Panc1 (cell line): ENCODE results near the gene TDRD10. TPM values are rescaled to one million over a fixed set of nuclear protein-coding genes. Genes with fewer than 3 reads are reported as not detected.

Source experiments
- ATAC-seq: fragments of 200-7000 bp; cut with Tn5 transposase; 2 replicates; pipeline ENCODE4 v1.9.1; 2020; ENCODE audit warnings: mild to moderate bottlenecking, moderate library complexity
- BruUV-seq: library from RNA; stranded (reverse); fragments of 400-500 nt; replicated peaks from 2 replicates; lab custom pipeline; 2021; lab: Mats Ljungman, UMichigan
- CTCF ChIA-PET: fragments of 300-600 bp; sonication (Branson Sonifier 250); formaldehyde crosslinking; loops from one replicate; lab custom pipeline; 2022; ENCODE audit warnings: antibody characterized with exemption; lab: Charles Lee
- POLR2A ChIA-PET: fragments of 300-600 bp; sonication (Branson Sonifier 250); formaldehyde crosslinking; loops from one replicate; lab custom pipeline; 2022; ENCODE audit warnings: antibody characterized with exemption; lab: Charles Lee
- DNase-seq: peaks from one replicate; pipeline ENCODE4 v3.0.0-alpha.2; 2010; ENCODE audit warnings: low read depth, low spot score
- H3K27ac ChIP-seq: 2 replicates; pipeline ENCODE4 v1.5.1; 2011; ENCODE audit warnings: mild to moderate bottlenecking, low read length, inconsistent platforms
- H3K27me3 ChIP-seq: fragments of 200-500 bp; sonication (Bioruptor generic); 2 replicates; pipeline ENCODE4 v1.6.0; 2014; ENCODE audit warnings: low read length, inconsistent platforms; ENCODE audit not compliant: control insufficient read depth, insufficient read depth
- H3K36me3 ChIP-seq: fragments of 200-500 bp; sonication (Bioruptor generic); 2 replicates; pipeline ENCODE4 v1.5.1; 2014; ENCODE audit warnings: inconsistent platforms, mild to moderate bottlenecking, low read length, moderate library complexity; ENCODE audit not compliant: control insufficient read depth, insufficient read depth
- H3K4me1 ChIP-seq: 2 replicates; pipeline ENCODE4 v1.5.1; 2011; ENCODE audit warnings: inconsistent platforms, mild to moderate bottlenecking, low read length, moderate library complexity; ENCODE audit not compliant: control insufficient read depth, insufficient read depth
- H3K4me3 ChIP-seq, 2 experiments: 2 replicates each; pipeline ENCODE4 v1.5.1; 2011 to 2012; ENCODE audit warnings: low read depth in 2 of 2, low read length in 2 of 2, mild to moderate bottlenecking in 2 of 2, inconsistent platforms in 1 of 2, moderate library complexity in 1 of 2
- H3K9me3 ChIP-seq: fragments of 200-500 bp; sonication (Bioruptor generic); 2 replicates; pipeline ENCODE4 v1.5.1; 2014; ENCODE audit warnings: low read depth, mild to moderate bottlenecking, inconsistent platforms, low read length, moderate library complexity; ENCODE audit not compliant: control insufficient read depth, insufficient read depth
- POLR2AphosphoS5 ChIP-seq: IDR thresholded peaks from 2 replicates; pipeline ENCODE4 v1.6.1; 2012; ENCODE audit warnings: mild to moderate bottlenecking, low read depth, low read length, moderate library complexity
- REST ChIP-seq, 2 experiments: IDR thresholded peaks; 2 replicates each; pipeline ENCODE4 v1.6.1; 2011 to 2012; ENCODE audit warnings: low read depth in 2 of 2, control low read depth in 1 of 2, low read length in 1 of 2, mild to moderate bottlenecking in 1 of 2, moderate library complexity in 1 of 2; ENCODE audit not compliant: insufficient read depth in 1 of 2
- SIN3A ChIP-seq: IDR thresholded peaks from 2 replicates; pipeline ENCODE4 v1.6.1; 2012; ENCODE audit warnings: low read depth, mild to moderate bottlenecking, low read length, moderate library complexity, borderline replicate concordance; ENCODE audit not compliant: insufficient read depth
- TCF7L2 ChIP-seq: IDR thresholded peaks from 2 replicates; pipeline ENCODE4 v1.6.1; 2011; ENCODE audit warnings: mild to moderate bottlenecking, low read depth, low read length, inconsistent platforms
- in situ Hi-C: cut with HindIII; loops from 2 replicates; pipeline ENCODE4 v1.10.0; 2016; ENCODE audit warnings: low sequenced_read_pairs, low pct_unique_long_range_greater_than_20kb
- intact Hi-C: fragments of 100-400 bp; cut with micrococcal nuclease; formaldehyde crosslinking; loops from one replicate; pipeline ENCODE4 v1.10.0; 2022; ENCODE audit not compliant: unreplicated experiment
- total RNA-seq: library from RNA; stranded (reverse); gene quantifications from one replicate; pipeline ENCODE4 v1.2.1, GENCODE V29; 2021; ENCODE audit not compliant: unreplicated experiment
- TF ChIP-seq, protein P1 (sequence below): fragments of 450-650 bp; IDR thresholded peaks from 2 replicates; pipeline ENCODE4 v1.5.1; 2017; ENCODE audit warnings: mild to moderate bottlenecking

The TDRD10 gene
- total RNA-seq, 1 experiment from 2014 or later, result not detected

DNA sequence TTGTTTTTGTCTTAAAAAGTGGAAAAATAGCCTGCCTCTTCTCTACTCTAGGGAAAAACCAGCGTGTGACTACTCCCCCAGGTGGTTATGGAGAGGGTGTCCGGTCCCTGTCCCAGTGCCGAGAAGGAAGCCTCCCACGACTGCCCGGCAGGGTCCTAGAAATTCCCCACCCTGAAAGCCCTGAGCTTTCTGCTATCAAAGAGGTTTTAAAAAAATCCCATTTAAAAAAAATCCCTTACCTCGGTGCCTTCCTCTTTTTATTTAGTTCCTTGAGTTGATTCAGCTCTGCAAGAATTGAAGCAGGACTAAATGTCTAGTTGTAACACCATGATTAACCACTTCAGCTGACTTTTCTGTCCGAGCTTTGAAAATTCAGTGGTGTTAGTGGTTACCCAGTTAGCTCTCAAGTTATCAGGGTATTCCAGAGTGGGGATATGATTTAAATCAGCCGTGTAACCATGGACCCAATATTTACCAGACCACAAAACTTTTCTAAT lies 35.0 kb upstream of the TDRD10 start:
- ATAC-seq, result no peak
- H3K27ac ChIP-seq, result no peak overlapping the region
- no TSS peak for BruUV-seq
- TF ChIP-seq REST (IDR thresholded peaks at IDR 0.05; ENCODE audit: insufficient read depth in 1 of 2, low read depth in 2 of 2, low read length in 1 of 2) (no peak), POLR2AphosphoS5 (no peak), TCF7L2 (no peak), SIN3A (no peak)
- TF ChIP-seq, protein P1, sequence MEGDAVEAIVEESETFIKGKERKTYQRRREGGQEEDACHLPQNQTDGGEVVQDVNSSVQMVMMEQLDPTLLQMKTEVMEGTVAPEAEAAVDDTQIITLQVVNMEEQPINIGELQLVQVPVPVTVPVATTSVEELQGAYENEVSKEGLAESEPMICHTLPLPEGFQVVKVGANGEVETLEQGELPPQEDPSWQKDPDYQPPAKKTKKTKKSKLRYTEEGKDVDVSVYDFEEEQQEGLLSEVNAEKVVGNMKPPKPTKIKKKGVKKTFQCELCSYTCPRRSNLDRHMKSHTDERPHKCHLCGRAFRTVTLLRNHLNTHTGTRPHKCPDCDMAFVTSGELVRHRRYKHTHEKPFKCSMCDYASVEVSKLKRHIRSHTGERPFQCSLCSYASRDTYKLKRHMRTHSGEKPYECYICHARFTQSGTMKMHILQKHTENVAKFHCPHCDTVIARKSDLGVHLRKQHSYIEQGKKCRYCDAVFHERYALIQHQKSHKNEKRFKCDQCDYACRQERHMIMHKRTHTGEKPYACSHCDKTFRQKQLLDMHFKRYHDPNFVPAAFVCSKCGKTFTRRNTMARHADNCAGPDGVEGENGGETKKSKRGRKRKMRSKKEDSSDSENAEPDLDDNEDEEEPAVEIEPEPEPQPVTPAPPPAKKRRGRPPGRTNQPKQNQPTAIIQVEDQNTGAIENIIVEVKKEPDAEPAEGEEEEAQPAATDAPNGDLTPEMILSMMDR, result no peak
- CTCF ChIA-PET, result no interaction called here
- no peak for DNase-seq
- peaks cover 7% of the 10 kb centered on the region for H3K4me1 ChIP-seq
- H3K9me3 ChIP-seq, result no peaks in the 10 kb centered on the region
- no peaks in the 10 kb centered on the region for H3K27me3 ChIP-seq
- H3K4me3 ChIP-seq, result no peak overlapping the region
- in situ Hi-C loops, result no loop called here
- POLR2A ChIA-PET, result no interaction called here
- intact Hi-C loops, result no loop called here
- no peaks in the 10 kb centered on the region for H3K36me3 ChIP-seq

DNA sequence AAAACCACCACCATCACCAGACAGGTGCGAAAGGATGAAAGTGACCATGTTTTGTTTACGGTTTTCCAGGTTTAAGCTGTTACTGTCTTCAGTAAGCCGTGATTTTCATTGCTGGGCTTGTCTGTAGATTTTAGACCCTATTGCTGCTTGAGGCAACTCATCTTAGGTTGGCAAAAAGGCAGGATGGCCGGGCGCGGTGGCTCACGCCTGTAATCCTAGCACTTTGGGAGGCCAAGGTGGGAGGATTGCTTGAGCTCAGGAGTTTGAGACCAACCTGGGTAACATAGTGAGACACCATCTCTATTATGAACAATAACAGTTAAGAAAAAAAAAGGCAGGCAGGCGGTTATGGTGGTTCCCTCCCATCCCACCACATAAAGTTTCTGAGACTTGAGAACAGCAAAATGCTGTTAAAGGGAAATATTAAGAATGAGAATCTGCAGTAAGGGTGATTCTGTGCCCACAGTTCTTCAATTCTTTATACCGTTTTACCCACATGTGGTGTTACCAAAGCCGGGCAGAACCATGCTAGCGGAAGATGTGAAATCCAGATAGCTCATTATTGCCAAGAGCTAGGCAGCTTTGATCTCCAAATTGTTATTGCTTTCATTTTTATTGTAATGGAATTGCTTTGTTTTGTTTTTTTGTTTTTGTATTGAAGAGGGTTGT lies 34.5 kb upstream of the TDRD10 start:
- no peaks in the 10 kb centered on the region for H3K9me3 ChIP-seq
- ATAC-seq (no peak), DNase-seq (no peak)
- in situ Hi-C loops (no loop called here), intact Hi-C loops (no loop called here)
- TF ChIP-seq POLR2AphosphoS5 (no peak), TCF7L2 (no peak), REST (IDR thresholded peaks at IDR 0.05; ENCODE audit: insufficient read depth in 1 of 2, low read depth in 2 of 2, low read length in 1 of 2) (no peak), SIN3A (no peak)
- TF ChIP-seq, protein P1, result no peak
- CTCF ChIA-PET, result no interaction called here
- no peaks in the 10 kb centered on the region for H3K27me3 ChIP-seq
- POLR2A ChIA-PET, result no interaction called here
- no peak overlapping the region for H3K27ac ChIP-seq
- TSS peak; percentile 68 for BruUV-seq
- H3K4me1 ChIP-seq, result peaks cover 7% of the 10 kb centered on the region
- H3K4me3 ChIP-seq, result no peak overlapping the region
- no peaks in the 10 kb centered on the region for H3K36me3 ChIP-seq
